K562 (cell line): Measurements from ENCODE around the gene PHLDB2. TPM values are rescaled to one million over a fixed set of nuclear protein-coding genes. Genes with fewer than 3 reads are reported as not detected.

Source experiments
- ATAC-seq: fragments of 200-7000 bp; cut with Tn5 transposase; 3 replicates; pipeline ENCODE4 v1.9.1; 2020; ENCODE audit warnings: moderate library complexity
- BruUV-seq: library from RNA; stranded (reverse); fragments of 400-500 nt; replicated peaks from 2 replicates; lab custom pipeline; 2021; lab: Mats Ljungman, UMichigan
- CTCF ChIA-PET: fragments of 300-600 bp; formaldehyde crosslinking; extraction: SDS; loops from one replicate; lab custom pipeline; 2021; ENCODE audit warnings: low intra/inter-chr PET ratio; lab: Yijun Ruan, JAX
- POLR2A ChIA-PET: fragments of 300-600, 350-650 bp; sonication (Branson Sonifier 250); formaldehyde crosslinking; extraction: SDS; loops from one replicate; lab custom pipeline; 2021; ENCODE audit warnings: antibody characterized with exemption, inconsistent platforms; lab: Yijun Ruan, JAX
- DNase-seq, 4 experiments: peaks; one replicate each; pipeline versions ENCODE4 v3.0.0 to v3.0.0-alpha.2; 2011 to 2018; ENCODE audit warnings: low spot score in 3 of 4, mixed read lengths in 3 of 4; ENCODE audit errors: extremely low read depth in 1 of 4
- FAIRE-seq: peaks from 2 replicates; lab custom pipeline; 2011; peaks lifted over from hg19 to GRCh38; lab: Jason Lieb, UNC
- H2AFZ ChIP-seq: 2 replicates; pipeline ENCODE4 v1.6.0; 2011; ENCODE audit warnings: low read depth, low read length, control low read depth, inconsistent platforms
- H3K27ac ChIP-seq: fragments of 200-600 bp; 3 replicates; pipeline ENCODE4 v1.8.0; 2011; ENCODE audit warnings: low read depth, mild to moderate bottlenecking, control low read depth, inconsistent platforms, low read length, moderate library complexity, mixed read lengths; ENCODE audit errors: extremely low read depth
- H3K27me3 ChIP-seq, 2 experiments: fragments of 300-600 bp in 1 of 2; 2 replicates in 1 of 2; 3 replicates in 1 of 2; pipeline versions ENCODE4 v1.6.0 to v1.8.0; 2011; ENCODE audit warnings: inconsistent platforms in 2 of 2, low read length in 2 of 2, mild to moderate bottlenecking in 1 of 2, mixed read lengths in 1 of 2, moderate library complexity in 1 of 2; ENCODE audit not compliant: control insufficient read depth in 2 of 2, insufficient read depth in 2 of 2
- H3K36me3 ChIP-seq: fragments of 300-600 bp; 3 replicates; pipeline ENCODE4 v1.8.0; 2011; ENCODE audit warnings: mild to moderate bottlenecking, low read length, inconsistent platforms; ENCODE audit not compliant: control insufficient read depth, insufficient read depth
- H3K4me1 ChIP-seq, 2 experiments: fragments of 200-600 bp in 1 of 2; replicated peaks in 1 of 2; 2 replicates in 1 of 2; 3 replicates in 1 of 2; pipeline versions ENCODE4 v1.5.1 to v1.8.0; 2011; ENCODE audit warnings: inconsistent platforms in 2 of 2, low read length in 2 of 2, mild to moderate bottlenecking in 1 of 2, mixed read lengths in 1 of 2, moderate library complexity in 1 of 2; ENCODE audit not compliant: control insufficient read depth in 2 of 2, insufficient read depth in 2 of 2
- H3K4me2 ChIP-seq: 2 replicates; pipeline ENCODE4 v1.6.1; 2011; ENCODE audit warnings: low read length, control low read depth, inconsistent platforms, mixed read lengths; ENCODE audit not compliant: insufficient read depth
- H3K4me3 ChIP-seq: fragments of 200-600 bp; sonication (generic), shearing (Covaris generic); 2 replicates; pipeline ENCODE4 v1.5.1; 2016; ENCODE audit warnings: control low read depth, inconsistent platforms
- H3K79me2 ChIP-seq: fragments of 200-600 bp; 3 replicates; pipeline ENCODE4 v1.8.0; 2011; ENCODE audit warnings: low read length, inconsistent platforms; ENCODE audit not compliant: control insufficient read depth, insufficient read depth
- H3K9ac ChIP-seq, 2 experiments: 2 replicates each; pipeline versions ENCODE4 v1.6.0 to v1.6.1; 2011; ENCODE audit warnings: low read depth in 2 of 2, low read length in 2 of 2, control low read depth in 1 of 2, inconsistent platforms in 1 of 2, mild to moderate bottlenecking in 1 of 2, mixed read lengths in 1 of 2; ENCODE audit not compliant: insufficient read depth in 1 of 2
- H3K9me1 ChIP-seq: one replicate; pipeline ENCODE4 v1.6.0; 2011; ENCODE audit warnings: inconsistent platforms, mild to moderate bottlenecking, low read length, moderate library complexity; ENCODE audit not compliant: control insufficient read depth, insufficient read depth
- H3K9me3 ChIP-seq: replicated peaks from 2 replicates; pipeline ENCODE4 v1.5.1; 2011; ENCODE audit warnings: low read depth, low read length, inconsistent platforms; ENCODE audit not compliant: control insufficient read depth, insufficient read depth
- H4K20me1 ChIP-seq: replicated peaks from 2 replicates; pipeline ENCODE4 v1.6.1; 2011; ENCODE audit warnings: low read length, inconsistent platforms, mixed read lengths; ENCODE audit not compliant: control insufficient read depth, insufficient read depth
- DDX20 ChIP-seq: fragments of 450-650 bp; IDR thresholded peaks from 2 replicates; pipeline ENCODE4 v1.6.1; 2016; ENCODE audit warnings: missing genetic modification characterization, low read depth, mild to moderate bottlenecking, missing compliant biosample characterization, moderate library complexity
- FOSL1 ChIP-seq: fragments of 200-800 bp; sonication (Bioruptor generic); conservative IDR thresholded peaks from 2 replicates; pipeline ENCODE4 v1.6.1; 2016; ENCODE audit warnings: missing genetic modification characterization, missing compliant biosample characterization
- HOMEZ ChIP-seq: fragments of 250-450 bp; sonication (Bioruptor Pico); IDR thresholded peaks from 2 replicates; pipeline ENCODE4 v1.4.0; 2020; ENCODE audit warnings: mild to moderate bottlenecking, moderate library complexity
- KDM4B ChIP-seq, 2 experiments: fragments of 450-650 bp in 1 of 2; sonication (generic) in 1 of 2; IDR thresholded peaks; 2 replicates each; pipeline ENCODE4 v1.6.1; 2016 to 2017; ENCODE audit warnings: borderline replicate concordance in 2 of 2, antibody characterized with exemption in 1 of 2, low read depth in 1 of 2, mild to moderate bottlenecking in 1 of 2
- MEF2D ChIP-seq: conservative IDR thresholded peaks from 2 replicates; pipeline ENCODE4 v1.6.1; 2016; ENCODE audit warnings: low read depth, missing genetic modification characterization, missing compliant biosample characterization
- MTA1 ChIP-seq: fragments of 450-650 bp; IDR thresholded peaks from 2 replicates; pipeline ENCODE4 v1.6.1; 2017; ENCODE audit warnings: borderline replicate concordance
- RBM22 ChIP-seq: fragments of 200-400 bp; formaldehyde crosslinking; IDR thresholded peaks from 2 replicates; pipeline ENCODE4 v1.6.1; 2018; ENCODE audit warnings: low read length, low read depth; ENCODE audit not compliant: poor library complexity, severe bottlenecking
- XRCC4 ChIP-seq: IDR thresholded peaks from one replicate; pipeline ENCODE4 v1.6.1; 2011; ENCODE audit not compliant: insufficient read depth, insufficient read length; ENCODE audit errors: extremely low read depth
- ZNF133 ChIP-seq: fragments of 250-450 bp; sonication (Bioruptor Pico); IDR thresholded peaks from 2 replicates; pipeline ENCODE4 v1.4.0; 2020; ENCODE audit warnings: mild to moderate bottlenecking
- WGBS: fragments of 100-300 bp; shearing (Covaris generic); methylation state at CpG from one replicate; pipeline ENCODE4 v1.1.6; 2016; ENCODE audit warnings: low coverage, mixed read lengths; ENCODE audit not compliant: insufficient coverage; ENCODE audit errors: missing lambda C conversion rate; 5-methylcytosine and 5-hydroxymethylcytosine counted together
- in situ Hi-C: fragments of 300-500 bp; cut with MboI; formaldehyde crosslinking; loops from 4 replicates; pipeline ENCODE4 v1.15.0; 2018; ENCODE audit warnings: inconsistent platforms, mixed read lengths
- intact Hi-C: fragments of 100-400 bp; cut with micrococcal nuclease; formaldehyde crosslinking; loops from 2 replicates; pipeline ENCODE4 v1.14.2; 2022
- polyA plus RNA-seq, 8 experiments: library from polyadenylated mRNA; depleted of rRNA in 4 of 8; stranded (reverse) in 5 of 8; unstranded in 3 of 8; fragments of >200 nt; fragmentation: Nextera tagmentation in 2 of 8; fragmentation: Illumina TruSeq in 1 of 8; extraction: Ambion mirVana in 2 of 8; extraction: Trizol in 1 of 8; gene quantifications; 2 replicates each; pipeline versions ENCODE4 v1.2.1 to v1.2.3, GENCODE V29; 2011 to 2014; ENCODE audit warnings: inconsistent platforms in 1 of 8, missing spikeins in 1 of 8
- total RNA-seq, 7 experiments: library from RNA; depleted of rRNA in 6 of 7; stranded (reverse); fragments of >200 nt in 6 of 7; fragmentation: Illumina TruSeq in 2 of 7; extraction: Trizol in 2 of 7; gene quantifications; 2 replicates each; pipeline versions ENCODE4 v1.2.1 to v1.2.3, GENCODE V29; 2011 to 2021; ENCODE audit warnings: low replicate concordance in 1 of 7

Gene PHLDB2
- total and polyA plus RNA-seq, 9 of the 15 experiments (the other 6 are each of a cell fraction or from before 2014, with no cell fraction given): 0.04 TPM; not detected in 8

DNA sequence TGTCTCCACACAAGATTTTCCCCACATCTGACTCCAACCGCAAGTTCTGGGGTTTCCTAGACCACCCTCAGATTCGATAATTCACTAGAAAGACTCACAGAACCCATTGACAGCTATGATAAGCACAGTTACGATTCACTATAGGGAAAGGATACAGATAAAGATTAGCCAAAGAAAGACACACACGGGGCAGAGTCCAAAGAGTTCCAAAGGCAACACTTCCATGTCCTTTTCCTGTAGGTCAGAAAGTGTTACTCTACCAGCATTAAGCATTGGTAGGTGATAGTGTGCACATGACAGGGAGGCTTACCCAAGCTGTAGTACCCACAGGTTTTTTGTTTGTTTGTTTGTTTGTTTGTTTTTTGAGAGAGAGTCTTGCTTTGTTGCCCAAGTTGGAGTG lies 48.1 kb downstream of the PHLDB2 start:
- Histone ChIP-seq H3K9ac (no peak overlapping the region), H2AFZ (no peak overlapping the region), H3K27me3 (no peaks in the 10 kb centered on the region), H3K4me2 (no peak overlapping the region), H3K27ac (no peak overlapping the region), H4K20me1 (no peaks in the 10 kb centered on the region), H3K36me3 (no peaks in the 10 kb centered on the region), H3K9me3 (no peaks in the 10 kb centered on the region), H3K4me1 (no peaks in the 10 kb centered on the region), H3K79me2 (no peaks in the 10 kb centered on the region), H3K4me3 (no peak overlapping the region), H3K9me1 (no peaks in the 10 kb centered on the region)
- WGBS: 13% methylated on average over 3 of the region's 4 CpGs
- no peak for TF ChIP-seq MEF2D (tag)
- TF ChIP-seq FOSL1 (tag): no peak
- TF ChIP-seq XRCC4: no peak
- TF ChIP-seq HOMEZ (CRISPR knock-in tag): no peak
- no peak for TF ChIP-seq MTA1
- TF ChIP-seq KDM4B (IDR thresholded peaks at IDR 0.05; ENCODE audit: borderline replicate concordance in 2 of 2, low read depth in 1 of 2): no peak
- no peak for TF ChIP-seq ZNF133 (CRISPR knock-in tag)
- TF ChIP-seq DDX20 (tag): no peak
- no peak for TF ChIP-seq RBM22
- in situ Hi-C loops: no loop called here
- no TSS peak for BruUV-seq
- FAIRE-seq (no peak), DNase-seq (no peak), ATAC-seq (no peak)
- intact Hi-C loops: no loop called here
- CTCF ChIA-PET: no interaction called here
- POLR2A ChIA-PET: no interaction called here
